A549 (cell line): Measurements from ENCODE around the gene TPST1.

Source experiments
- CHD2 ChIP-seq: fragments of 150-350 bp; IDR thresholded peaks from 2 replicates; pipeline ENCODE4 v1.6.1; 2014; ENCODE audit warnings: low read length; ENCODE audit not compliant: partially characterized antibody
- EP300 ChIP-seq, 2 experiments: fragments of >200 bp; sonication (Bioruptor Twin); formaldehyde crosslinking; IDR thresholded peaks; 2 replicates in 1 of 2; 3 replicates in 1 of 2; pipeline ENCODE4 v1.6.1; 2016 to 2017
- MYC ChIP-seq: IDR thresholded peaks from 2 replicates; pipeline ENCODE4 v1.6.1; 2012; ENCODE audit warnings: mild to moderate bottlenecking, inconsistent platforms, low read length, improper control_type of control experiment, borderline replicate concordance
- SMC3 ChIP-seq: fragments of >200 bp; sonication (Bioruptor Twin); formaldehyde crosslinking; IDR thresholded peaks from 3 replicates; pipeline ENCODE4 v1.6.1; 2018; ENCODE audit warnings: inconsistent platforms

- no peak for TF ChIP-seq MYC
- TF ChIP-seq CHD2, result no peak
- no peak for TF ChIP-seq EP300 (IDR thresholded peaks at IDR 0.05)
- no peak for TF ChIP-seq SMC3
Measured at GRCh38 chr7:66362136-66362535, 157.0 kb downstream of the TPST1 start.
